PC-9 (cell line): Measurements from ENCODE around the gene SYNGR2. TPM values are rescaled to one million over a fixed set of nuclear protein-coding genes. Genes with fewer than 3 reads are reported as not detected.
A peak's percentile ranks its signal among the peaks of the same experiment; 100 is the strongest.

ENCODE experiments used
- BruUV-seq: library from RNA; stranded (reverse); fragments of 400-500 nt; replicated peaks from 2 replicates; lab custom pipeline; 2021; lab: Mats Ljungman, UMichigan
- CTCF ChIA-PET: fragments of 300-600 bp; sonication (Branson Sonifier 250); formaldehyde crosslinking; loops from one replicate; lab custom pipeline; 2022; ENCODE audit warnings: antibody characterized with exemption; lab: Charles Lee
- POLR2A ChIA-PET: fragments of 300-600 bp; sonication (Branson Sonifier 250); formaldehyde crosslinking; loops from one replicate; lab custom pipeline; 2022; ENCODE audit warnings: antibody characterized with exemption; ENCODE audit not compliant: unreplicated experiment; lab: Charles Lee
- DNase-seq, 2 experiments: peaks; one replicate each; pipeline versions ENCODE4 v3.0.0 to v3.0.0-alpha.2; 2015 to 2022; ENCODE audit warnings: mixed read lengths in 1 of 2
- H2AFZ ChIP-seq: fragments of 200-600 bp; sonication (generic); 2 replicates; pipeline ENCODE4 v1.8.1; 2017; ENCODE audit warnings: antibody characterized with exemption
- H3F3A ChIP-seq: fragments of 200-600 bp; sonication (generic); 2 replicates; pipeline ENCODE4 v1.8.1; 2017; ENCODE audit warnings: antibody characterized with exemption, mild to moderate bottlenecking, low read depth; ENCODE audit not compliant: insufficient read depth
- H3K27ac ChIP-seq: fragments of 200-600 bp; sonication (generic); 2 replicates; pipeline ENCODE4 v1.6.1; 2016; ENCODE audit warnings: mixed run types
- H3K27me3 ChIP-seq: fragments of 200-600 bp; sonication (generic); 2 replicates; pipeline ENCODE4 v1.6.1; 2016; ENCODE audit warnings: low read depth, mixed run types; ENCODE audit not compliant: insufficient read depth
- H3K36me3 ChIP-seq: fragments of 200-600 bp; sonication (generic); 2 replicates; pipeline ENCODE4 v1.6.1; 2016; ENCODE audit warnings: low read depth, mixed run types
- H3K4me1 ChIP-seq: fragments of 200-600 bp; sonication (generic); replicated peaks from 2 replicates; pipeline ENCODE4 v1.6.1; 2016; ENCODE audit warnings: mixed run types; ENCODE audit not compliant: insufficient read depth
- H3K4me2 ChIP-seq: fragments of 200-600 bp; sonication (generic); 2 replicates; pipeline ENCODE4 v1.6.1; 2017; ENCODE audit warnings: mixed run types
- H3K4me3 ChIP-seq: fragments of 200-600 bp; sonication (generic); 2 replicates; pipeline ENCODE4 v1.6.1; 2016; ENCODE audit warnings: mixed run types
- H3K79me2 ChIP-seq: fragments of 200-600 bp; sonication (generic); 2 replicates; pipeline ENCODE4 v1.6.1; 2017; ENCODE audit warnings: low read depth, mixed run types
- H3K9me2 ChIP-seq: fragments of 200-600 bp; sonication (generic); 2 replicates; pipeline ENCODE4 v1.8.1; 2017; ENCODE audit warnings: mild to moderate bottlenecking; ENCODE audit not compliant: insufficient read depth
- H3K9me3 ChIP-seq: fragments of 200-600 bp; sonication (generic); 2 replicates; pipeline ENCODE4 v1.8.1; 2016; ENCODE audit warnings: low read depth; ENCODE audit not compliant: insufficient read depth
- H4K20me1 ChIP-seq: fragments of 200-600 bp; sonication (generic); 2 replicates; pipeline ENCODE4 v1.8.1; 2017; ENCODE audit not compliant: insufficient read depth
- EZH2 ChIP-seq: fragments of 200-600 bp; sonication (generic); IDR thresholded peaks from 2 replicates; pipeline ENCODE4 v1.8.0; 2017; ENCODE audit warnings: antibody characterized with exemption, low read depth
- intact Hi-C: fragments of 100-400 bp; cut with micrococcal nuclease; formaldehyde crosslinking; loops from one replicate; pipeline ENCODE4 v1.10.0; 2022; ENCODE audit not compliant: unreplicated experiment
- total RNA-seq: library from RNA; stranded (reverse); gene quantifications from 2 replicates; pipeline ENCODE4 v1.2.3, GENCODE V29; 2021
- TF ChIP-seq, protein P1 (sequence below): fragments of 200-600 bp; sonication (generic); conservative IDR thresholded peaks from 2 replicates; pipeline ENCODE4 v1.6.1; 2017; ENCODE audit warnings: mixed run types, antibody characterized with exemption, mild to moderate bottlenecking, moderate library complexity

Gene SYNGR2
- total RNA-seq, 1 experiment from 2014 or later, result 91.9 TPM

DNA sequence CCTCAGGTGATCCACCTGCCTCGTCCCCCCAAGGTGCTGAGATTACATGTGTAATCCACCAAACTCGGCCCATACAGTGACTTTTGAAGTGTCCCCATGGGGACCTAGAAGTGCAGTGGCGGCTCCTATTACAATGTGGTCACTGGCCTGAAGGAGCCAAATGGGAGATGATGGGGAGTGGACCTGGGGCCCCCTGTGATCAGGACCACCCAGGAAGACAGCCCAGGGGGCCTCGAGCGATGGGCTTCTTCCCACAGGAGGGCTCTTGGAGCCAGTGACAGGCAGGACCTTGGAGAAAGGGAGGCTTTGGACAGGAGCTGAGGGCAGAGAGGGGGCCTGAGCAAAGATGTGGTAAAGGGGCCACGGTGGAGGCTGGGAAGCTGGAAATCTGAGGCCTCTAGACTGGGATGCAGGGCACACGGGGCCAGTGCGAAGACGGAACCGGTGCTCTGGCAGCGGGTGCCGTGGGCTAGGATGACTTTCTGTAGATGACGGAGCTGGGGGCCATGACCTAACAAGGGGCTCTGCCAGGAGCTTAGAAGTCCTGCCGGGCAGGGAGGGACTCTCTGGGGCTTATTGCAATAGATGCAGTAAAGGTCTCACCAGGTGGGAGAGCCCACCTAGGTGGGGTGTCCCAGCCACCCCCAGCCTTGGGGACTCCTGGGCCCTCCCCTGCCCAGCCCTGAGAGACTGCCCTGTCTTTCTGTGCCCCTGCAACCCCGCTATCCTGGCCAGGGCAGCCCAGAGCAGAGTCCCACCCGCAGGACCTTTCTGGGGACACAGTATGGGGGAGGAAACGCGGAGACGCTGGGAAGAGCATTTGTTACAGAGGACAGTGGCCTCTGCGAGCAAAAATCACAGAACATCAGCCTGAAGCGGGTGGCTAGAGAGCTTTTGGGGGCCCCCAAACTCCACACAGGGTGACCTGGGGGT, 24.9 kb upstream of the SYNGR2 start:
- Histone ChIP-seq H3K36me3 (no peaks in the 10 kb centered on the region), H2AFZ (no peak overlapping the region), H3K4me1 (peaks cover 53% of the 10 kb centered on the region), H3K27me3 (no peaks in the 10 kb centered on the region), H3K4me3 (no peak overlapping the region), H3K27ac (peak overlapping the region; percentile 93), H3F3A (peaks cover 50% of the 10 kb centered on the region; the same call in 1 of the 2 replicates), H3K79me2 (no peaks in the 10 kb centered on the region), H4K20me1 (no peaks in the 10 kb centered on the region), H3K9me3 (no peaks in the 10 kb centered on the region), H3K9me2 (no peaks in the 10 kb centered on the region), H3K4me2 (peak overlapping the region; percentile 67)
- no TSS peak for BruUV-seq
- POLR2A ChIA-PET, result interaction anchor here (0.5 kb wide), 1 partner anchor 15 kb away, joined by 3 read pairs; no protein-coding TSS in a partner anchor
- no peak for DNase-seq
- TF ChIP-seq EZH2, result no peak
- TF ChIP-seq, protein P1, sequence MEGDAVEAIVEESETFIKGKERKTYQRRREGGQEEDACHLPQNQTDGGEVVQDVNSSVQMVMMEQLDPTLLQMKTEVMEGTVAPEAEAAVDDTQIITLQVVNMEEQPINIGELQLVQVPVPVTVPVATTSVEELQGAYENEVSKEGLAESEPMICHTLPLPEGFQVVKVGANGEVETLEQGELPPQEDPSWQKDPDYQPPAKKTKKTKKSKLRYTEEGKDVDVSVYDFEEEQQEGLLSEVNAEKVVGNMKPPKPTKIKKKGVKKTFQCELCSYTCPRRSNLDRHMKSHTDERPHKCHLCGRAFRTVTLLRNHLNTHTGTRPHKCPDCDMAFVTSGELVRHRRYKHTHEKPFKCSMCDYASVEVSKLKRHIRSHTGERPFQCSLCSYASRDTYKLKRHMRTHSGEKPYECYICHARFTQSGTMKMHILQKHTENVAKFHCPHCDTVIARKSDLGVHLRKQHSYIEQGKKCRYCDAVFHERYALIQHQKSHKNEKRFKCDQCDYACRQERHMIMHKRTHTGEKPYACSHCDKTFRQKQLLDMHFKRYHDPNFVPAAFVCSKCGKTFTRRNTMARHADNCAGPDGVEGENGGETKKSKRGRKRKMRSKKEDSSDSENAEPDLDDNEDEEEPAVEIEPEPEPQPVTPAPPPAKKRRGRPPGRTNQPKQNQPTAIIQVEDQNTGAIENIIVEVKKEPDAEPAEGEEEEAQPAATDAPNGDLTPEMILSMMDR, result no peak
- intact Hi-C loops, result no loop called here
- CTCF ChIA-PET, result interaction anchor here (1.4 kb wide), 1 partner anchor 59 kb away, joined by 4 read pairs; no protein-coding TSS in a partner anchor

DNA sequence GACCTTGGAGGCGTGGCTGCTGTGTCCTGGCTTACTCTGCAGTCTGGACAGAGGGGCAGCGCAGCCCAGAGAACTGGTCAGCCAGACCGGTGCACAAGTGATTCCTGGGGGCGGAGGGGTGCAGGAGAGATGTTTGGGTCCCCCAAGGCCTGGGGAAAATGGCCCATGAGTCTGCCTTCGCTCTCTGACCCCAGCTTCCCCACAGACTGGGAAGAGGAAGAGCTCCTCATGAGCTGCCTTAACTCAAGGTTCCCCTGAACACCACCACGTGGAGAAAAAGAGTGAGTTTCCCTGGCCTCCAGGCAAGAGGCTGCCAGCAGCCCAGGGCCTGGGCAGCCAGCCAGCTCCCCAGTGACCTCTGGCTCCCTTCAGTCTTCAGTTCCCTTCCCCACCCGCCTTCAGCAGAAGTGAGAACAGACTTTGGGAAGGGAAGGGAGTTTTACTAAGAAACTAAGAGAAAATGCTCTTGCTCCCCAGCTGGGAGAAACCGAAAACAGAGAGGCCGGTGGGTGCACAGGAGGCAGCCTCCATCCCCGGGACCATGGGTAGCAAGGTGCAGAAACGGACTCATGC, 24.1 kb upstream of the SYNGR2 start:
- no peak overlapping the region; the same call in 1 of the 2 replicates for H3K4me3 ChIP-seq
- no peaks in the 10 kb centered on the region for H3K36me3 ChIP-seq
- no TSS peak for BruUV-seq
- no peaks in the 10 kb centered on the region for H4K20me1 ChIP-seq
- DNase-seq, result peak; percentile 70 to 75
- H3F3A ChIP-seq, result peaks cover 43% of the 10 kb centered on the region; the same call in 1 of the 2 replicates
- peaks cover 53% of the 10 kb centered on the region for H3K4me1 ChIP-seq
- H3K4me2 ChIP-seq, result peak overlapping the region; percentile 67
- ChIA-PET POLR2A (interaction anchor here (0.5 to 0.6 kb wide), 2 partner anchors 16 to 38 kb away, joined by 3 to 4 read pairs; no protein-coding TSS in a partner anchor), CTCF (interaction anchor here (1.4 to 1.8 kb wide), 2 partner anchors 30 to 59 kb away, joined by 4 to 6 read pairs; no protein-coding TSS in a partner anchor)
- no peak overlapping the region for H2AFZ ChIP-seq
- H3K9me3 ChIP-seq, result no peaks in the 10 kb centered on the region
- no peaks in the 10 kb centered on the region for H3K79me2 ChIP-seq
- H3K9me2 ChIP-seq, result no peaks in the 10 kb centered on the region
- peak overlapping the region; percentile 93 for H3K27ac ChIP-seq
- TF ChIP-seq, protein P1, result no peak
- TF ChIP-seq EZH2, result no peak
- intact Hi-C loops, result no loop called here
- H3K27me3 ChIP-seq, result no peaks in the 10 kb centered on the region
